Activated CD8-positive, alpha-beta T cell treated with anti-CD3 and anti-CD28 coated beads, Interleukin-2, amount 10 ng/mL, durations not matched to agents 7 days and 5 days (primary cell): ENCODE measurements around the gene ANKS1A. TPM values are rescaled to one million over a fixed set of nuclear protein-coding genes. Genes with fewer than 3 reads are reported as not detected.

Experiments used
- ATAC-seq: fragments of 150-1000 bp; cut with Tn5 transposase; one replicate; pipeline ENCODE4 v1.10.0; 2021; ENCODE audit warnings: moderate library complexity
- CTCF ChIA-PET: fragments of 350-600 bp; sonication (Branson Sonifier 250); formaldehyde crosslinking; loops from one replicate; lab custom pipeline; 2021; ENCODE audit warnings: antibody characterized with exemption; lab: Charles Lee
- POLR2A ChIA-PET: fragments of 350-600 bp; sonication (Branson Sonifier 250); formaldehyde crosslinking; loops from one replicate; lab custom pipeline; 2021; ENCODE audit warnings: antibody characterized with exemption; lab: Charles Lee
- DNase-seq: peaks from one replicate; pipeline ENCODE4 v3.0.0-alpha.2; 2020
- H3K27ac Mint-ChIP-seq: one replicate; pipeline ENCODE4 v1.8.0; 2021; ENCODE audit warnings: mild to moderate bottlenecking, mixed read lengths
- H3K27me3 Mint-ChIP-seq: one replicate; pipeline ENCODE4 v1.8.0; 2021; ENCODE audit warnings: low read depth, mixed read lengths
- H3K36me3 Mint-ChIP-seq: one replicate; pipeline ENCODE4 v1.8.0; 2021; ENCODE audit warnings: low read depth, mixed read lengths
- H3K4me1 Mint-ChIP-seq: one replicate; pipeline ENCODE4 v1.8.0; 2021; ENCODE audit warnings: low read depth, mixed read lengths
- H3K4me3 Mint-ChIP-seq: one replicate; pipeline ENCODE4 v1.8.0; 2021; ENCODE audit warnings: mild to moderate bottlenecking, mixed read lengths
- H3K9me3 Mint-ChIP-seq: one replicate; pipeline ENCODE4 v1.8.0; 2022; ENCODE audit warnings: mixed read lengths; ENCODE audit not compliant: insufficient read depth
- total RNA-seq, 2 experiments: library from RNA; stranded (reverse); gene quantifications; one replicate each; pipeline ENCODE4 v1.2.3, GENCODE V29; 2021

Gene ANKS1A
- total RNA-seq, 2 experiments from 2014 or later = 5.3 to 5.8 TPM

GRCh38 chr6:35054743-35055130, 165.7 kb downstream of the ANKS1A start:
- ATAC-seq (no peak), DNase-seq (no peak)
- no peak overlapping the region for H3K4me3 Mint-ChIP-seq
- no peaks in the 10 kb centered on the region for H3K36me3 Mint-ChIP-seq
- H3K4me1 Mint-ChIP-seq = peaks cover 18% of the 10 kb centered on the region
- H3K27ac Mint-ChIP-seq = no peak overlapping the region
- POLR2A ChIA-PET = no interaction called here
- H3K9me3 Mint-ChIP-seq = no peaks in the 10 kb centered on the region
- no peaks in the 10 kb centered on the region for H3K27me3 Mint-ChIP-seq
- CTCF ChIA-PET = interaction anchor here (0.9 kb wide), 1 partner anchor 150 kb away, joined by 4 read pairs; no protein-coding TSS in a partner anchor

DNA sequence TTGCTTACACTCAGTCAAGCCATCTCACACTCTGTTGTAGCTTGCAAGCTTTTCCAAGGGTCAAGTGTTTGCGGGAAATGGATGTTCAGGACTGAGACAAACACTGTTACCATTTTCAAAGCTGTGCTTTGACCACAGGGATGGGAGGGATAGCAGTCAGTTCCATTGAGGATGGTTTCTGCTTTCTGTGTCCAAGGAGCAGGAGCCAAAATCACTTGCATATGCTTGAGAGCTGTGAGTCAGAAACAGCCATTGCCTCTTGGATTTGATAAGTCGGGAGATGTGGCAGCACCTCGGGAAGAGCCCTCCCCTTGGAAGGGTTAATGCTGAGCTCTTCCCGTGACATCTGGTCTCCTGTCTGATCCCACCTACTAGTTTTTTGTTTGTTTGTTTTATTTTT, 166.8 kb downstream of the ANKS1A start:
- ChIA-PET POLR2A (no interaction called here), CTCF (no interaction called here)
- ATAC-seq (no peak), DNase-seq (no peak)
- Mint-ChIP-seq H3K27me3 (no peaks in the 10 kb centered on the region), H3K36me3 (no peaks in the 10 kb centered on the region), H3K4me1 (peaks cover 24% of the 10 kb centered on the region), H3K4me3 (no peak overlapping the region), H3K27ac (no peak overlapping the region), H3K9me3 (no peaks in the 10 kb centered on the region)

GRCh38 chr6:35056952-35057351, 167.9 kb downstream of the ANKS1A start:
- H3K27me3 Mint-ChIP-seq = no peaks in the 10 kb centered on the region
- ChIA-PET POLR2A (no interaction called here), CTCF (interaction anchor here (0.9 kb wide), 1 partner anchor 8 kb away, joined by 3 read pairs; no protein-coding TSS in a partner anchor)
- H3K27ac Mint-ChIP-seq = no peak overlapping the region
- DNase-seq (no peak), ATAC-seq (no peak)
- no peaks in the 10 kb centered on the region for H3K9me3 Mint-ChIP-seq
- H3K4me3 Mint-ChIP-seq = no peak overlapping the region
- peaks cover 25% of the 10 kb centered on the region for H3K4me1 Mint-ChIP-seq
- H3K36me3 Mint-ChIP-seq = no peaks in the 10 kb centered on the region

- DNase-seq = no peak
- no peaks in the 10 kb centered on the region for H3K27me3 Mint-ChIP-seq
- no peak overlapping the region for H3K27ac Mint-ChIP-seq
- no peak overlapping the region for H3K4me3 Mint-ChIP-seq
- ChIA-PET CTCF (interaction anchor here (0.7 to 0.9 kb wide), 2 partner anchors 9 to 36 kb away, joined by 3 read pairs; no protein-coding TSS in a partner anchor), POLR2A (interaction anchor here (0.6 kb wide), 1 partner anchor 20 kb away, joined by 3 read pairs; no protein-coding TSS in a partner anchor)
- peaks cover 32% of the 10 kb centered on the region for H3K4me1 Mint-ChIP-seq
- no peak for ATAC-seq
- no peaks in the 10 kb centered on the region for H3K36me3 Mint-ChIP-seq
- no peaks in the 10 kb centered on the region for H3K9me3 Mint-ChIP-seq
These were observed 168.6 kb downstream of the ANKS1A start for GRCh38 chr6:35057449-35058357.

GRCh38 chr6:35058358-35058675, 169.3 kb downstream of the ANKS1A start:
- Mint-ChIP-seq H3K27me3 (no peaks in the 10 kb centered on the region), H3K27ac (peak overlapping the region; percentile 44), H3K4me1 (peaks cover 38% of the 10 kb centered on the region), H3K9me3 (no peaks in the 10 kb centered on the region), H3K4me3 (no peak overlapping the region), H3K36me3 (no peaks in the 10 kb centered on the region)
- ATAC-seq (no peak), DNase-seq (no peak)
- CTCF ChIA-PET = interaction anchor here (0.7 kb wide), 1 partner anchor 36 kb away, joined by 3 read pairs; no protein-coding TSS in a partner anchor
- POLR2A ChIA-PET = interaction anchor here (0.6 kb wide), 1 partner anchor 20 kb away, joined by 3 read pairs; no protein-coding TSS in a partner anchor

- Mint-ChIP-seq H3K4me3 (no peak overlapping the region), H3K27me3 (no peaks in the 10 kb centered on the region), H3K36me3 (no peaks in the 10 kb centered on the region), H3K9me3 (no peaks in the 10 kb centered on the region), H3K4me1 (peaks cover 43% of the 10 kb centered on the region), H3K27ac (peak overlapping the region; percentile 44)
- ChIA-PET POLR2A (no interaction called here), CTCF (interaction anchor here (0.7 kb wide), 1 partner anchor 37 kb away, joined by 3 read pairs; no protein-coding TSS in a partner anchor)
- DNase-seq = peak; percentile 46
- peak; percentile 63 for ATAC-seq
These were observed 169.9 kb downstream of the ANKS1A start for GRCh38 chr6:35058865-35059522.

DNA sequence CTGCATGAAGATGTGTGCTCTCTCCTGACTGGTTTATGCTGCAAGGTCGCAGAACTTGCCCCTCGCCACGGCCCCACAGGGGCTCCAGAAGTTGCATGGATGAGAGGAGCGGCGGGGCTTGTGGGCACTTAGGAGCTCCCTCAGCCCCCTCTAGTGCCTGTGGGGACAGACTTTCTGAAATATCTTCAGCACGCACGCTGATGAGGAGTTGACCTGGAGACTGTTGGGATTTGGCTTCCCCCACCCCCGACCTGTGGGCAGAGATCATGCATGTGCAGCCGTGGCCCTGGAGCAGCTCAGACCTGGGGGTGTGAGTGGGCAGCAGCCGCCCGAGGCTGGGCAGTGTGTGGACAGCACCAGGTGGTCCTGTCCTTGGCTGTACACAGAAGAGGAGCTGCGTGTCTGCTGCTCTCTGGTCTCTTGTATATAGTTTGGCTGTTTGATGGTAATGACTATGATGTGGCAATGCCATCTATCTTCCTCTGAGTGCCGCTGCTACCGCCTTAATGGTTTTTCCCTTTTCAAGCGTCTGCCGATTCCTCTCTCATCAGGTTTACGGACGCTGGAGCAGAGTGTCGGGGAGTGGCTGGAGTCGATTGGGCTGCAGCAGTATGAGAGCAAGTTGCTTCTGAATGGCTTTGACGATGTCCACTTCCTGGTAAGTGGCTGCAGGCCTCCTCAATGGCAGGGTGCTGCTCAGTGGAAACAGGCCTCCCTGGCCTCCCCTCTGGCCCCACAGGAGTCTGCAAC, 170.7 kb downstream of the ANKS1A start:
- no peak for DNase-seq
- Mint-ChIP-seq H3K27me3 (no peaks in the 10 kb centered on the region), H3K36me3 (no peaks in the 10 kb centered on the region), H3K27ac (no peak overlapping the region), H3K9me3 (no peaks in the 10 kb centered on the region), H3K4me1 (peaks cover 43% of the 10 kb centered on the region), H3K4me3 (no peak overlapping the region)
- POLR2A ChIA-PET = no interaction called here
- CTCF ChIA-PET = interaction anchor here (1.4 kb wide), 1 partner anchor 11 kb away, joined by 3 read pairs; no protein-coding TSS in a partner anchor
- ATAC-seq = no peak

DNA sequence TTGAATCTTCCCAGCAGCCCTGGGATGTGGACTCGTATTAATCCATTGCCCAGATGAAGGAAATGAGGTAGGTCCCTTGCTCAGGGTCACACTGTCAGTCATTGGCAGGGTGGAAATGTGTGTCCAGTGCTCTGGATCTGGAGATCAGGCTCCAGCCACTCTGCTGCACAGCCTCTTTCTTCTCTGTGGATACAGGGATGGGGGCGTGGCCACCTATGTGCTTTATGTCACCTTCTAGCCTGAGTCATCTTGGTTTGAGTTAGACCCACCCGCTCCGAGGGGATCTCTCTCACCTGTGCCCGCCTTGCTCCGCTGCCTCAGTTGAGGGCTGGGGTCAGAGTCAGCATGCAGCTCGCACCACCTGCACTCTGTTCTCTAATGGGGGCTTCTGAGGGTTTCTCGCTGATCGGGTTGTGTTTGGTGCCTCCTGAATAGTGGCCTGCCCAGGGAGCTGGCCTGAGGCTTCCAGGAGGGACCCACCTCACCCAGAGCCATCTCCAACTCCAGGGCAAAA, 172.1 kb downstream of the ANKS1A start:
- ChIA-PET POLR2A (no interaction called here), CTCF (no interaction called here)
- Mint-ChIP-seq H3K4me3 (no peak overlapping the region), H3K27me3 (no peaks in the 10 kb centered on the region), H3K9me3 (no peaks in the 10 kb centered on the region), H3K27ac (no peak overlapping the region), H3K4me1 (peaks cover 43% of the 10 kb centered on the region), H3K36me3 (no peaks in the 10 kb centered on the region)
- ATAC-seq (no peak), DNase-seq (no peak)

DNA sequence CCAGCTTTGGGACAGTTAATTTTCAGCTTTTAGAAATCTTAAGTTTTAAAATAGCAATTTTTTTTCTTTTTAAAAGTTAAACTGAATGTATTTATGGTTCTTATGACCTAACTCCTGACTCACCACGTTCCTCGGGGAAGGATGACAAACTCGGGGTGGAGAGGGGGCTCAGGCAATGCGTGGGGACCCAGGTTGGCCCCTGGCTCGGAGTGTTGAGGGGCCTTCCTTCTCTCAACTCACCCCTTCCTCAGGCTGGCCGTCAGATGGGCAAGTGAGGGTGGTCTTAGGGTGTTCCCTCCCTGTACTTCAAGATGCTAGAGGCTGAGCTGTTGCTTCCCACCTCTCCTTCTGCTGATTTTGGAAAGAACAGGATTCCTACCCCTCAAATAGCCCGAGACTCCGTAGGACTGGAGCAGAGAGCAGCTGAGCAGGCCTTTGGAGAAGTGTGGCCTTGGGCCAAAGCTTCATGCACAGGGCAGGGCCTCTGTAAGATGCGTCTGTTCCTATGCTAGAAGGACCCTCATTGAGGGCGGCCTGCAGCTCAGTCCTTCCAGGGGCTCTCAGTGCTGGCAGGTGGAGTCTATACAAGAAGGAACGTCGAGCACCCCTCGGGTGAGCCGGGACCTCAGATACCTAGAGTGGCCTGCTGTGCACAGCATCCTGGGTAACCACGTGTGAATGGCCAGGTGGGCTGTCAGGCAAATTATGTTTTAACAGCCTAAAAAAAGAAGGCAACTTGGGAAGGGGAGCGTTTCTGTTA, 172.8 kb downstream of the ANKS1A start:
- H3K27me3 Mint-ChIP-seq = no peaks in the 10 kb centered on the region
- ATAC-seq (no peak), DNase-seq (no peak)
- peaks cover 43% of the 10 kb centered on the region for H3K4me1 Mint-ChIP-seq
- ChIA-PET CTCF (no interaction called here), POLR2A (no interaction called here)
- H3K4me3 Mint-ChIP-seq = no peak overlapping the region
- H3K9me3 Mint-ChIP-seq = no peaks in the 10 kb centered on the region
- no peak overlapping the region for H3K27ac Mint-ChIP-seq
- no peaks in the 10 kb centered on the region for H3K36me3 Mint-ChIP-seq

- ATAC-seq (no peak), DNase-seq (no peak)
- Mint-ChIP-seq H3K4me3 (no peak overlapping the region), H3K27me3 (no peaks in the 10 kb centered on the region), H3K36me3 (no peaks in the 10 kb centered on the region), H3K4me1 (peaks cover 43% of the 10 kb centered on the region), H3K27ac (peak overlapping the region; percentile 59), H3K9me3 (no peaks in the 10 kb centered on the region)
- ChIA-PET CTCF (no interaction called here), POLR2A (no interaction called here)
These were observed 173.9 kb downstream of the ANKS1A start for GRCh38 chr6:35062676-35063574.
